ENCODE data around the gene PRR11. TPM values are rescaled to one million over a fixed set of nuclear protein-coding genes. Genes with fewer than 3 reads are reported as not detected.

Gene PRR11
- total RNA-seq, 1 experiment from 2014 or later, result 90.4 TPM

DNA sequence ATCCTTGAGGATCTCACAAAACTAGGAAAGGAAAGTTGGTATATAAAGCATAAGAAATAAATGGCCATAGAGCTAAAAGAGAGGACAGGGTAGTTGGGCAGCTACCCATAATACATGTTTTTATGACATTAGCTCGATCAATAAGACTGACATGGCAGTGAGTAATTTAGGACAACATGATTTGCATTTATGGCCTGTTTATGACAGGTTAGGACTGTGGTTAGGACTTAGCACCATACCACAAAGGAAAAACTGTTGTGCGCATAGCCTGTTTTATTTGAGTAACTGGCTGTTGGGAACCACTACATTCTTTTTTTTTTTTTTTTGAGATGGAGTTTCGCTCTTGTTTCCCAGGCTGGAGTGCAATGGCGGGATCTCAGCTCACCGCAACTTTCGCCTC lies 30.9 kb upstream of the PRR11 start (continued):
- TF ChIP-seq, protein P1, sequence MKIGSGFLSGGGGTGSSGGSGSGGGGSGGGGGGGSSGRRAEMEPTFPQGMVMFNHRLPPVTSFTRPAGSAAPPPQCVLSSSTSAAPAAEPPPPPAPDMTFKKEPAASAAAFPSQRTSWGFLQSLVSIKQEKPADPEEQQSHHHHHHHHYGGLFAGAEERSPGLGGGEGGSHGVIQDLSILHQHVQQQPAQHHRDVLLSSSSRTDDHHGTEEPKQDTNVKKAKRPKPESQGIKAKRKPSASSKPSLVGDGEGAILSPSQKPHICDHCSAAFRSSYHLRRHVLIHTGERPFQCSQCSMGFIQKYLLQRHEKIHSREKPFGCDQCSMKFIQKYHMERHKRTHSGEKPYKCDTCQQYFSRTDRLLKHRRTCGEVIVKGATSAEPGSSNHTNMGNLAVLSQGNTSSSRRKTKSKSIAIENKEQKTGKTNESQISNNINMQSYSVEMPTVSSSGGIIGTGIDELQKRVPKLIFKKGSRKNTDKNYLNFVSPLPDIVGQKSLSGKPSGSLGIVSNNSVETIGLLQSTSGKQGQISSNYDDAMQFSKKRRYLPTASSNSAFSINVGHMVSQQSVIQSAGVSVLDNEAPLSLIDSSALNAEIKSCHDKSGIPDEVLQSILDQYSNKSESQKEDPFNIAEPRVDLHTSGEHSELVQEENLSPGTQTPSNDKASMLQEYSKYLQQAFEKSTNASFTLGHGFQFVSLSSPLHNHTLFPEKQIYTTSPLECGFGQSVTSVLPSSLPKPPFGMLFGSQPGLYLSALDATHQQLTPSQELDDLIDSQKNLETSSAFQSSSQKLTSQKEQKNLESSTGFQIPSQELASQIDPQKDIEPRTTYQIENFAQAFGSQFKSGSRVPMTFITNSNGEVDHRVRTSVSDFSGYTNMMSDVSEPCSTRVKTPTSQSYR (CRISPR knock-in tag; IDR thresholded peaks at IDR 0.05), result no peak

DNA sequence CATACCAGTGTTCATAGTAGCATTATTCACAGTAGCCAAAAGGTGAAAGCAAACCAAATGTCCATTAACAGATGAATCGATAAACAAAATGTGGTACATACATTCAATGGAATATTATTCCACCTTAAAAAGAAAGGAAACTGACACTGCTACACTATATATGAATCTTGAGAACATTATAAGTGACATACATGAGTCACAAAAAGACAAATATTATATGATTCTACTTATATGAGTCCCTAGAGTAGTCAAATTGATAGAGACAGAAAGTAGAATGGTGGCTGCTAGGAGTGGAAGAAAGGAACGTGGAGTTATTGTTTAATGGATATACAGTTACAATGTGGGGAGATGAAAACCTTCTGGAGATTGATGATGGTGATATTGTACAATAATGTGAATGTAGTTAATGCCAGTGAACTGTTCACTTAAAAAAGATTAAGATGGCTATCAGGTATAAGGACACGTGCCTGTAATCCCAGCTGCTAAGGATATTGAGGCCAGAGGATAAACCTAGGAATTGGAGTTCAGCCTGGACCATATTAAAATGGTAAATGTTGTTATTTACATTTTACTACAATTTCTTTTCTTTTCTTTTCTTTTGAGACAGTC lies 28.6 kb upstream of the PRR11 start:
- no peak overlapping the region for H3K4me3 Mint-ChIP-seq
- no peak overlapping the region for H3K27ac Mint-ChIP-seq
- ATAC-seq (no peak), DNase-seq (ENCODE audit: low spot score) (no peak)
- POLR2A ChIA-PET, result no interaction called here
- H3K36me3 Mint-ChIP-seq, result peaks cover 29% of the 10 kb centered on the region
- no peaks in the 10 kb centered on the region for H3K27me3 Mint-ChIP-seq (ENCODE audit: low read depth)
- H3K4me1 Mint-ChIP-seq, result no peaks in the 10 kb centered on the region
- CTCF ChIA-PET, result no interaction called here
- no peaks in the 10 kb centered on the region for H3K9me3 Mint-ChIP-seq
- TF ChIP-seq, protein P2, sequence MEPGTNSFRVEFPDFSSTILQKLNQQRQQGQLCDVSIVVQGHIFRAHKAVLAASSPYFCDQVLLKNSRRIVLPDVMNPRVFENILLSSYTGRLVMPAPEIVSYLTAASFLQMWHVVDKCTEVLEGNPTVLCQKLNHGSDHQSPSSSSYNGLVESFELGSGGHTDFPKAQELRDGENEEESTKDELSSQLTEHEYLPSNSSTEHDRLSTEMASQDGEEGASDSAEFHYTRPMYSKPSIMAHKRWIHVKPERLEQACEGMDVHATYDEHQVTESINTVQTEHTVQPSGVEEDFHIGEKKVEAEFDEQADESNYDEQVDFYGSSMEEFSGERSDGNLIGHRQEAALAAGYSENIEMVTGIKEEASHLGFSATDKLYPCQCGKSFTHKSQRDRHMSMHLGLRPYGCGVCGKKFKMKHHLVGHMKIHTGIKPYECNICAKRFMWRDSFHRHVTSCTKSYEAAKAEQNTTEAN (CRISPR knock-in tag; IDR thresholded peaks at IDR 0.05), result no peak
- no peak for TF ChIP-seq ZNF219 (CRISPR knock-in tag; IDR thresholded peaks at IDR 0.05; ENCODE audit: borderline replicate concordance)
- no peak for TF ChIP-seq IRF2 (CRISPR knock-in tag; IDR thresholded peaks at IDR 0.05; ENCODE audit: borderline replicate concordance, low read depth)
- TF ChIP-seq OVOL2 (CRISPR knock-in tag; IDR thresholded peaks at IDR 0.05; ENCODE audit: borderline replicate concordance), result no peak
- TF ChIP-seq ZNF423 (CRISPR knock-in tag; IDR thresholded peaks at IDR 0.05), result no peak
- no peak for TF ChIP-seq ZNF138 (CRISPR knock-in tag; conservative IDR thresholded peaks at IDR 0.05)
- TF ChIP-seq ATF1 (CRISPR knock-in tag; IDR thresholded peaks at IDR 0.05), result no peak

DNA sequence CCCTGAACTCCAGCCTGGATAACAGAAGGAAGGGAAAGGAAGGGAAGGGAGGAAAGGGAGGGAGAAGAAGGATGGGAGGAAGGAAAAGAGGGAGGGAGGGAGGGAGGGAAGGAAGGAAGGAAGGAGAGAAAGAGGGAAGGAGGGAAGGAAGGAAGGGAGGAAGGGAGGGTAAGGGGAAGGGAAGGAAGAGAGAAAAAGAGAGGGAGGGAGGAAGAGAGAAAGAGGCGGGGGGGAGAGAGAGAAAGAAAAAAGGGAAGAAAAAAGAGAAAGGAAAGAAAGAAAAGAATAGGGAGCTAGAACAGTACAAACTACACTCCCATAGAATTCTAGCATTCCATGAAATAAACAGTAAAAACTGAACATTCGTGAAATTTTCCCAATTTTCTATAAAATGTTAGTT lies 25.7 kb upstream of the PRR11 start:
- Mint-ChIP-seq H3K9me3 (no peaks in the 10 kb centered on the region), H3K4me1 (no peaks in the 10 kb centered on the region), H3K27ac (no peak overlapping the region), H3K4me3 (no peak overlapping the region), H3K27me3 (ENCODE audit: low read depth) (no peaks in the 10 kb centered on the region), H3K36me3 (peaks cover 27% of the 10 kb centered on the region)
- CTCF ChIA-PET, result no interaction called here
- no peak for TF ChIP-seq NFYB (CRISPR knock-in tag; conservative IDR thresholded peaks at IDR 0.05; ENCODE audit: low read depth)
- TF ChIP-seq, protein P3, sequence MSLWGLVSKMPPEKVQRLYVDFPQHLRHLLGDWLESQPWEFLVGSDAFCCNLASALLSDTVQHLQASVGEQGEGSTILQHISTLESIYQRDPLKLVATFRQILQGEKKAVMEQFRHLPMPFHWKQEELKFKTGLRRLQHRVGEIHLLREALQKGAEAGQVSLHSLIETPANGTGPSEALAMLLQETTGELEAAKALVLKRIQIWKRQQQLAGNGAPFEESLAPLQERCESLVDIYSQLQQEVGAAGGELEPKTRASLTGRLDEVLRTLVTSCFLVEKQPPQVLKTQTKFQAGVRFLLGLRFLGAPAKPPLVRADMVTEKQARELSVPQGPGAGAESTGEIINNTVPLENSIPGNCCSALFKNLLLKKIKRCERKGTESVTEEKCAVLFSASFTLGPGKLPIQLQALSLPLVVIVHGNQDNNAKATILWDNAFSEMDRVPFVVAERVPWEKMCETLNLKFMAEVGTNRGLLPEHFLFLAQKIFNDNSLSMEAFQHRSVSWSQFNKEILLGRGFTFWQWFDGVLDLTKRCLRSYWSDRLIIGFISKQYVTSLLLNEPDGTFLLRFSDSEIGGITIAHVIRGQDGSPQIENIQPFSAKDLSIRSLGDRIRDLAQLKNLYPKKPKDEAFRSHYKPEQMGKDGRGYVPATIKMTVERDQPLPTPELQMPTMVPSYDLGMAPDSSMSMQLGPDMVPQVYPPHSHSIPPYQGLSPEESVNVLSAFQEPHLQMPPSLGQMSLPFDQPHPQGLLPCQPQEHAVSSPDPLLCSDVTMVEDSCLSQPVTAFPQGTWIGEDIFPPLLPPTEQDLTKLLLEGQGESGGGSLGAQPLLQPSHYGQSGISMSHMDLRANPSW (CRISPR knock-in tag; conservative IDR thresholded peaks at IDR 0.05; ENCODE audit: low read depth), result no peak
- ATAC-seq (no peak), DNase-seq (ENCODE audit: low spot score) (no peak)
- POLR2A ChIA-PET, result interaction anchor here (0.6 kb wide), 1 partner anchor 437 kb away, joined by 4 read pairs; no protein-coding TSS in a partner anchor

DNA sequence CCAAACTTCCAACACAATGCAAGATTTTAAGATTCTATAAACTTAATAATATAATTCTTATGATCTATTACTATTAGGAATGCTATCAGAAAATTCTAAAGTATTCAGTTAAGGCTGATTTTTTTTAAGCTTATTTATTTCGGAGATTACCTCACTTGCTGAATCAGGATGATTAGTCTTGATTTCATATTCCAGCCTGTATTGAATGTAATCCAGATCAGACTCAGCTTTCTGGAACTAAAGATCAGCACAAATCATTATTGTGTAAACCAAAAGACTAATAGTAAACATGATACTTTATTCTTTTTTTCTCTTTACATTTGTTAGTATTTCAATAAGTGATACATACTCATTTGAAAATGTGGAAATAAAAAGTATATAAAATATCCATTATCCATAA lies 24.4 kb upstream of the PRR11 start:
- H3K27me3 Mint-ChIP-seq (ENCODE audit: low read depth), result no peaks in the 10 kb centered on the region
- DNase-seq (ENCODE audit: low spot score) (no peak), ATAC-seq (no peak)
- ChIA-PET POLR2A (interaction anchor here (0.6 kb wide), 1 partner anchor 1011 kb away, joined by 5 read pairs; no protein-coding TSS in a partner anchor), CTCF (no interaction called here)
- H3K27ac Mint-ChIP-seq, result no peak overlapping the region
- peaks cover 26% of the 10 kb centered on the region for H3K36me3 Mint-ChIP-seq
- H3K4me1 Mint-ChIP-seq, result no peaks in the 10 kb centered on the region
- no peak overlapping the region for H3K4me3 Mint-ChIP-seq
- no peaks in the 10 kb centered on the region for H3K9me3 Mint-ChIP-seq
- TF ChIP-seq CREB1 (CRISPR knock-in tag; IDR thresholded peaks at IDR 0.05) (no peak), KAT7 (CRISPR knock-in tag; IDR thresholded peaks at IDR 0.05; ENCODE audit: borderline replicate concordance) (no peak)
- TF ChIP-seq, protein P4, sequence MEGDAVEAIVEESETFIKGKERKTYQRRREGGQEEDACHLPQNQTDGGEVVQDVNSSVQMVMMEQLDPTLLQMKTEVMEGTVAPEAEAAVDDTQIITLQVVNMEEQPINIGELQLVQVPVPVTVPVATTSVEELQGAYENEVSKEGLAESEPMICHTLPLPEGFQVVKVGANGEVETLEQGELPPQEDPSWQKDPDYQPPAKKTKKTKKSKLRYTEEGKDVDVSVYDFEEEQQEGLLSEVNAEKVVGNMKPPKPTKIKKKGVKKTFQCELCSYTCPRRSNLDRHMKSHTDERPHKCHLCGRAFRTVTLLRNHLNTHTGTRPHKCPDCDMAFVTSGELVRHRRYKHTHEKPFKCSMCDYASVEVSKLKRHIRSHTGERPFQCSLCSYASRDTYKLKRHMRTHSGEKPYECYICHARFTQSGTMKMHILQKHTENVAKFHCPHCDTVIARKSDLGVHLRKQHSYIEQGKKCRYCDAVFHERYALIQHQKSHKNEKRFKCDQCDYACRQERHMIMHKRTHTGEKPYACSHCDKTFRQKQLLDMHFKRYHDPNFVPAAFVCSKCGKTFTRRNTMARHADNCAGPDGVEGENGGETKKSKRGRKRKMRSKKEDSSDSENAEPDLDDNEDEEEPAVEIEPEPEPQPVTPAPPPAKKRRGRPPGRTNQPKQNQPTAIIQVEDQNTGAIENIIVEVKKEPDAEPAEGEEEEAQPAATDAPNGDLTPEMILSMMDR (IDR thresholded peaks at IDR 0.05), result no peak
- TF ChIP-seq, protein P5, sequence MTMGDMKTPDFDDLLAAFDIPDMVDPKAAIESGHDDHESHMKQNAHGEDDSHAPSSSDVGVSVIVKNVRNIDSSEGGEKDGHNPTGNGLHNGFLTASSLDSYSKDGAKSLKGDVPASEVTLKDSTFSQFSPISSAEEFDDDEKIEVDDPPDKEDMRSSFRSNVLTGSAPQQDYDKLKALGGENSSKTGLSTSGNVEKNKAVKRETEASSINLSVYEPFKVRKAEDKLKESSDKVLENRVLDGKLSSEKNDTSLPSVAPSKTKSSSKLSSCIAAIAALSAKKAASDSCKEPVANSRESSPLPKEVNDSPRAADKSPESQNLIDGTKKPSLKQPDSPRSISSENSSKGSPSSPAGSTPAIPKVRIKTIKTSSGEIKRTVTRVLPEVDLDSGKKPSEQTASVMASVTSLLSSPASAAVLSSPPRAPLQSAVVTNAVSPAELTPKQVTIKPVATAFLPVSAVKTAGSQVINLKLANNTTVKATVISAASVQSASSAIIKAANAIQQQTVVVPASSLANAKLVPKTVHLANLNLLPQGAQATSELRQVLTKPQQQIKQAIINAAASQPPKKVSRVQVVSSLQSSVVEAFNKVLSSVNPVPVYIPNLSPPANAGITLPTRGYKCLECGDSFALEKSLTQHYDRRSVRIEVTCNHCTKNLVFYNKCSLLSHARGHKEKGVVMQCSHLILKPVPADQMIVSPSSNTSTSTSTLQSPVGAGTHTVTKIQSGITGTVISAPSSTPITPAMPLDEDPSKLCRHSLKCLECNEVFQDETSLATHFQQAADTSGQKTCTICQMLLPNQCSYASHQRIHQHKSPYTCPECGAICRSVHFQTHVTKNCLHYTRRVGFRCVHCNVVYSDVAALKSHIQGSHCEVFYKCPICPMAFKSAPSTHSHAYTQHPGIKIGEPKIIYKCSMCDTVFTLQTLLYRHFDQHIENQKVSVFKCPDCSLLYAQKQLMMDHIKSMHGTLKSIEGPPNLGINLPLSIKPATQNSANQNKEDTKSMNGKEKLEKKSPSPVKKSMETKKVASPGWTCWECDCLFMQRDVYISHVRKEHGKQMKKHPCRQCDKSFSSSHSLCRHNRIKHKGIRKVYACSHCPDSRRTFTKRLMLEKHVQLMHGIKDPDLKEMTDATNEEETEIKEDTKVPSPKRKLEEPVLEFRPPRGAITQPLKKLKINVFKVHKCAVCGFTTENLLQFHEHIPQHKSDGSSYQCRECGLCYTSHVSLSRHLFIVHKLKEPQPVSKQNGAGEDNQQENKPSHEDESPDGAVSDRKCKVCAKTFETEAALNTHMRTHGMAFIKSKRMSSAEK (CRISPR knock-in tag; IDR thresholded peaks at IDR 0.05; ENCODE audit: borderline replicate concordance), result no peak
- TF ChIP-seq, protein P6, sequence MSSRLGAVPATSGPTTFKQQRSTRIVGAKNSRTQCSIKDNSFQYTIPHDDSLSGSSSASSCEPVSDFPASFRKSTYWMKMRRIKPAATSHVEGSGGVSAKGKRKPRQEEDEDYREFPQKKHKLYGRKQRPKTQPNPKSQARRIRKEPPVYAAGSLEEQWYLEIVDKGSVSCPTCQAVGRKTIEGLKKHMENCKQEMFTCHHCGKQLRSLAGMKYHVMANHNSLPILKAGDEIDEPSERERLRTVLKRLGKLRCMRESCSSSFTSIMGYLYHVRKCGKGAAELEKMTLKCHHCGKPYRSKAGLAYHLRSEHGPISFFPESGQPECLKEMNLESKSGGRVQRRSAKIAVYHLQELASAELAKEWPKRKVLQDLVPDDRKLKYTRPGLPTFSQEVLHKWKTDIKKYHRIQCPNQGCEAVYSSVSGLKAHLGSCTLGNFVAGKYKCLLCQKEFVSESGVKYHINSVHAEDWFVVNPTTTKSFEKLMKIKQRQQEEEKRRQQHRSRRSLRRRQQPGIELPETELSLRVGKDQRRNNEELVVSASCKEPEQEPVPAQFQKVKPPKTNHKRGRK (CRISPR knock-in tag; IDR thresholded peaks at IDR 0.05; ENCODE audit: borderline replicate concordance), result no peak
